ENCODE results near the gene CCDC91.

- TF ChIP-seq POLR2A (IDR thresholded peaks at IDR 0.05; ENCODE audit: low read depth, low read length), result no peak
- TF ChIP-seq TAF1 (IDR thresholded peaks at IDR 0.05; ENCODE audit: low read depth, low read length), result no peak
- no peak for TF ChIP-seq PAX5 (IDR thresholded peaks at IDR 0.05; ENCODE audit: insufficient read depth, low read length, severe bottlenecking)
- no peak for TF ChIP-seq POLR2AphosphoS5 (IDR thresholded peaks at IDR 0.05; ENCODE audit: low read depth, low read length)
These were observed 388.1 kb downstream of the CCDC91 start for GRCh38 chr12:28578361-28578760.
